K562 (cell line): ENCODE results near the gene MRPL4. TPM values are rescaled to one million over a fixed set of nuclear protein-coding genes. Genes with fewer than 3 reads are reported as not detected.

Source experiments
- CBX2 ChIP-seq: fragments of 200-600 bp; sonication (generic); IDR thresholded peaks from one replicate; pipeline ENCODE4 v1.6.1; 2012; ENCODE audit warnings: mild to moderate bottlenecking, low read length, inconsistent platforms; ENCODE audit not compliant: insufficient read depth, poor library complexity, severe bottlenecking
- CXXC5 ChIP-seq: fragments of 250-450 bp; sonication (Bioruptor Pico); IDR thresholded peaks from 2 replicates; pipeline ENCODE4 v1.8.0; 2022; ENCODE audit warnings: inconsistent platforms, mild to moderate bottlenecking, moderate library complexity
- EHMT2 ChIP-seq: fragments of 450-650 bp; IDR thresholded peaks from 2 replicates; pipeline ENCODE4 v1.6.1; 2018; ENCODE audit warnings: antibody characterized with exemption
- GABPB1 ChIP-seq: sonication (generic); formaldehyde crosslinking; IDR thresholded peaks from 2 replicates; pipeline ENCODE4 v1.8.0; 2022; ENCODE audit warnings: mild to moderate bottlenecking, missing genetic modification reagents
- HMGN3 ChIP-seq: IDR thresholded peaks from 2 replicates; pipeline ENCODE4 v1.6.1; 2011; ENCODE audit warnings: borderline replicate concordance, low read depth, mild to moderate bottlenecking, mixed read lengths, low read length; ENCODE audit not compliant: insufficient read length; ENCODE audit errors: extremely low read depth
- MAZ ChIP-seq, 2 experiments: fragments of 450-650 bp in 1 of 2; sonication (generic) in 1 of 2; formaldehyde crosslinking; IDR thresholded peaks in 1 of 2; conservative IDR thresholded peaks in 1 of 2; 2 replicates each; pipeline versions ENCODE4 v1.4.0 to v1.5.0; 2020; ENCODE audit warnings: mild to moderate bottlenecking in 1 of 2, missing genetic modification reagents in 1 of 2
- SP1 ChIP-seq: sonication (generic); formaldehyde crosslinking; IDR thresholded peaks from 2 replicates; pipeline ENCODE4 v1.8.1; 2022; ENCODE audit warnings: mild to moderate bottlenecking, missing genetic modification reagents
- SRF ChIP-seq, 2 experiments: fragments of 250-450, 450-650 bp in 1 of 2; sonication (Bioruptor Pico) in 1 of 2; sonication (generic) in 1 of 2; formaldehyde crosslinking; IDR thresholded peaks; 2 replicates each; pipeline versions ENCODE4 v1.5.0 to v1.5.1; 2020 to 2022; ENCODE audit warnings: mild to moderate bottlenecking in 1 of 2, missing genetic modification reagents in 1 of 2
- YY1 ChIP-seq, 3 experiments: IDR thresholded peaks; 2 replicates each; pipeline ENCODE4 v1.6.1; 2011; ENCODE audit warnings: low read length in 2 of 3, mild to moderate bottlenecking in 2 of 3, moderate library complexity in 2 of 3, borderline replicate concordance in 1 of 3, control low read depth in 1 of 3, low read depth in 1 of 3; ENCODE audit not compliant: insufficient read depth in 3 of 3, insufficient replicate concordance in 2 of 3, control insufficient read depth in 1 of 3, insufficient read length in 1 of 3; ENCODE audit errors: extremely low read depth in 1 of 3
- ZBTB17 ChIP-seq: fragments of 450-650 bp; formaldehyde crosslinking; IDR thresholded peaks from 2 replicates; pipeline ENCODE4 v1.4.0; 2020; ENCODE audit warnings: mild to moderate bottlenecking
- ZBTB7A ChIP-seq: IDR thresholded peaks from 2 replicates; pipeline ENCODE4 v1.6.1; 2011; ENCODE audit warnings: low read depth, mild to moderate bottlenecking, low read length, moderate library complexity, borderline replicate concordance; ENCODE audit not compliant: control insufficient read depth
- ZNF124 ChIP-seq: sonication (generic); formaldehyde crosslinking; IDR thresholded peaks from 2 replicates; pipeline ENCODE4 v1.8.1; 2022; ENCODE audit warnings: missing genetic modification reagents
- ZNF511 ChIP-seq: sonication (generic); formaldehyde crosslinking; IDR thresholded peaks from 2 replicates; pipeline ENCODE4 v1.8.0; 2022; ENCODE audit warnings: mild to moderate bottlenecking, missing genetic modification reagents
- ZNF57 ChIP-seq: fragments of 450-650 bp; formaldehyde crosslinking; IDR thresholded peaks from 2 replicates; pipeline ENCODE4 v1.4.0; 2020; ENCODE audit warnings: mild to moderate bottlenecking, moderate library complexity
- polyA plus RNA-seq, 8 experiments: library from polyadenylated mRNA; depleted of rRNA in 4 of 8; stranded (reverse) in 5 of 8; unstranded in 3 of 8; fragments of >200 nt; fragmentation: Nextera tagmentation in 2 of 8; fragmentation: Illumina TruSeq in 1 of 8; extraction: Ambion mirVana in 2 of 8; extraction: Trizol in 1 of 8; gene quantifications; 2 replicates each; pipeline versions ENCODE4 v1.2.1 to v1.2.3, GENCODE V29; 2011 to 2014; ENCODE audit warnings: inconsistent platforms in 1 of 8, missing spikeins in 1 of 8
- total RNA-seq, 7 experiments: library from RNA; depleted of rRNA in 6 of 7; stranded (reverse); fragments of >200 nt in 6 of 7; fragmentation: Illumina TruSeq in 2 of 7; extraction: Trizol in 2 of 7; gene quantifications; 2 replicates each; pipeline versions ENCODE4 v1.2.1 to v1.2.3, GENCODE V29; 2011 to 2021; ENCODE audit warnings: low replicate concordance in 1 of 7
- TF ChIP-seq, protein P1 (sequence below): fragments of 450-650 bp; IDR thresholded peaks from 2 replicates; pipeline ENCODE4 v1.6.1; 2016; ENCODE audit warnings: low read depth, mild to moderate bottlenecking, moderate library complexity

The MRPL4 gene
- total and polyA plus RNA-seq, 9 of the 15 experiments (the other 6 are each of a cell fraction or from before 2014, with no cell fraction given): 1.4 to 239 (median 64.9) TPM

DNA sequence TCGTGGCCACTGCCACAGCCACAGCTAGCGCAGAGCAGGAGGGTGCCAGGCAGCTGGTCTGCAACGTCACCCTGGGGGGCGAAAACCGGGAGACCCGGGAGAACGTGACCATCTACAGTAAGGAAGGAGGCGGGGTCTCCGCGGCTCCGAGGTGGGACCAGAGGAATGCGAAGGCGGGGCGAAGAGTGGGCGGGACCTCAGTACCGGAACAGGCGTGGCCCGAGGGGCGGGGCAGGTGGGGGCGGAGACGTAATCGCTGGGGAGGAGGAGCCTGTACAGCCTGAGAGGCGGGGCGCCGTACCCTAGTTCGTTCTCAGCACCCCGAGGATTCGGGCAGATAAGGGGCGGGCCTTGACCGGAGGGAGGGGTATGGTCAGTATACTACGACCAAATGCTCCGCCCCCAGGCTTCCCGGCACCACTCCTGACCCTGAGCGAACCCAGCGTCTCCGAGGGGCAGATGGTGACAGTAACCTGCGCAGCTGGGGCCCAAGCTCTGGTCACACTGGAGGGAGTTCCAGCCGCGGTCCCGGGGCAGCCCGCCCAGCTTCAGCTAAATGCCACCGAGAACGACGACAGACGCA lies 40.3 kb downstream of the MRPL4 start (continued):
- TF ChIP-seq SRF (CRISPR knock-in tag; IDR thresholded peaks at IDR 0.05) (peak in 1 of 2 experiments; percentile 82; a peak in 2 of 4 replicates), GABPB1 (CRISPR knock-in tag) (peak; percentile 83), ZBTB7A (peak; percentile 68; the same call in 1 of the 2 replicates), CXXC5 (CRISPR knock-in tag) (0 out of 2 replicates have a peak, but pooled peaks have one; percentile 22), ZNF124 (CRISPR knock-in tag) (no peak), CBX2 (no peak), ZNF57 (CRISPR knock-in tag) (0 out of 2 replicates have a peak, but pooled peaks have one; percentile 48), MAZ (CRISPR knock-in tag; conservative IDR thresholded peaks at IDR 0.05 in 1 of 2, IDR thresholded peaks at IDR 0.05 in 1 of 2) (peak; percentile 54 to 89; a peak in 3 of 4 replicates), ZBTB17 (CRISPR knock-in tag) (peak; percentile 28; the same call in 1 of the 2 replicates), HMGN3 (peak; percentile 18), ZNF511 (CRISPR knock-in tag) (0 out of 2 replicates have a peak, but pooled peaks have one; percentile 4), EHMT2 (no peak), SP1 (CRISPR knock-in tag) (peak; percentile 94), YY1 (IDR thresholded peaks at IDR 0.05; ENCODE audit: borderline replicate concordance in 1 of 3, control insufficient read depth in 1 of 3, extremely low read depth in 1 of 3, insufficient read depth in 3 of 3, insufficient read length in 1 of 3, insufficient replicate concordance in 2 of 3, low read depth in 1 of 3, low read length in 2 of 3) (peak in 1 of 3 experiments; percentile 7)
- TF ChIP-seq, protein P1, sequence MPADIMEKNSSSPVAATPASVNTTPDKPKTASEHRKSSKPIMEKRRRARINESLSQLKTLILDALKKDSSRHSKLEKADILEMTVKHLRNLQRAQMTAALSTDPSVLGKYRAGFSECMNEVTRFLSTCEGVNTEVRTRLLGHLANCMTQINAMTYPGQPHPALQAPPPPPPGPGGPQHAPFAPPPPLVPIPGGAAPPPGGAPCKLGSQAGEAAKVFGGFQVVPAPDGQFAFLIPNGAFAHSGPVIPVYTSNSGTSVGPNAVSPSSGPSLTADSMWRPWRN: no peak
- TF ChIP-seq, all 486 proteins: peak for 52
